MV-4-11 (cell line): ENCODE measurements around the gene CTSZ.
A peak's percentile ranks its signal among the peaks of the same experiment; 100 is the strongest.
"Not testable (repeated sequence)": the region's sequence is repeated elsewhere in the genome, so short reads cannot be mapped to it uniquely, and the experiment has no call there.

Experiments used
- DNase-seq: peaks from one replicate; lab custom pipeline; 2025; lab: John Stamatoyannopoulos, UW

The CTSZ gene

DNA sequence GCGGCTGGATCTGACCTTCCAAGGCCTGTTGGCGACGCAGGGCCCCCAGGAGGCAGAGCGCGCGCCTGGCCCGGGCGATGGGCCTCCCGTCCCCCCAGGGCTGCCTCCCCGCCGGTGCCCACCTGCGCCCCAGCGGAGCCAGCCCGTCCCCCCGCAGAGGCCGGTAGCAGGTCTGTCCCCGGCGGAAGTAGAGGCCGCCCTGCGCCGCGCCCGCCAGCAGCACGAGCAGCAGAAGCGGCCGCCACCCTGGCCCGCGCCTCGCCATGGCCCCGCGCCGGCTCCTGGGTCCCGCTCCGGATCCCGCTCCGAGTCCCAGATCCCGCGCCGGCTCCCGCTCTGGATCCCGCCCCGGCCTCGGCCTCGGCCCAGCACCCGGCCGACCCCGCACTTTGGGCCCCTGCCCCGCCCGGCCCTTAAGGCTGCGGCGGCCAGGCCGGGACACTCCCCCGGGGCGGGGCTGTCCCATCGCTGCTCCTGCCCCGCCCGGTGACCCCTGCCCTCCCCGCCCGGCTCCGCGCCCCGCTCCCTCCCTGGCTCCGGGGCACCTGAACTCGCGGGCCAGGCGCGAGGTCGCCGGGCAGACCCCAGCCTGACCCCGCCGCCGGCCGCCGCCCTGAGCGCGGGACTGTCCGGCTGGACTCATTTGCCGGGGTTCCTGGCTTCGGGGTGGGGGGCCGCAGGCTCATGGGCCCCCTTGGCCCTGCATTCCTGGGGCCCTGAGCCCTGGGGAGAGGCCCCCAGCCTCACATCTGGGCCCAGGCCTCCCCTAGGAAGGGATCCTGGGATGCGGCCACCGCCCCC lies at the start of gene CTSZ:
CTSZ (minus strand) TSS at position 391 of the 801 bp plus-strand sequence; CDS start at position 265, 126 bp downstream.
- peak; percentile 56 for DNase-seq

- DNase-seq, result peak; percentile 10
Measured at GRCh38 chr20:59055302-59055701, 48.2 kb upstream of the CTSZ start.

GRCh38 chr20:59051666-59052185 lies 44.7 kb upstream of the CTSZ start:
- no peak for DNase-seq

DNA sequence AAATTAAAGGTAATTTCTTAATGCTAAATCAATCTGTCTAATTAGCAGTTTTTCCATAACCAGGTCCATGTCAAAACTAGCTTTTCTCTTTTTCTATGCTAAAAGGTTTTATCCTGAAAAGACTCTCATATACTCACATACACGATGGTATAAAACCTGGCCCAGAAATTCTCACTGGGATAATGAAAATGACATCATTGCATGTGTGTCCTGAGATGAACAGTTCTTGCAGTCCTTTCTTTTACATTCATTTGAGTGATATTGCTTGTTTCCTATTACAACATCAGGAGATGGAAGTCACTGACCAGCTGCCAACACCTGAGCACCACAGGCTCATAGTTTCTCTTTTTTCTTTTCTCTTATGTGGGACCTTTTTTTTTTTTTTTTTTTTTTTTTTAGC lies 43.4 kb upstream of the CTSZ start:
- no peak for DNase-seq

DNA sequence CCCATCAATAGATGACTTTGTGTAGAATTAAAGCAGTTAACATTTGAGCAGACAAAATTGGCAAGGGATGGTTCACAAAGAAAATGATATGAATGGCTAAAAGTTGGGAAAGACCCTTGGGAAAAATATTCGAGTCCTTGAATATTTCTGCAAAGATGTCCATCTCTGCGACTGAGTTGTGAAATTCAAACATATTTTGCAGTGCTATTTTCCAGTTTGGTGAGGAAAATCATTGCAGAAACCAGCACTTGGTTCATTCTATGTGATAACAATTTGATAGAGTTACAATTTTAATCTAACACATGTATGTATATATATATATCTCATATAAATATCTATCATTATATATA lies 41.6 kb upstream of the CTSZ start:
- no peak for DNase-seq

DNA sequence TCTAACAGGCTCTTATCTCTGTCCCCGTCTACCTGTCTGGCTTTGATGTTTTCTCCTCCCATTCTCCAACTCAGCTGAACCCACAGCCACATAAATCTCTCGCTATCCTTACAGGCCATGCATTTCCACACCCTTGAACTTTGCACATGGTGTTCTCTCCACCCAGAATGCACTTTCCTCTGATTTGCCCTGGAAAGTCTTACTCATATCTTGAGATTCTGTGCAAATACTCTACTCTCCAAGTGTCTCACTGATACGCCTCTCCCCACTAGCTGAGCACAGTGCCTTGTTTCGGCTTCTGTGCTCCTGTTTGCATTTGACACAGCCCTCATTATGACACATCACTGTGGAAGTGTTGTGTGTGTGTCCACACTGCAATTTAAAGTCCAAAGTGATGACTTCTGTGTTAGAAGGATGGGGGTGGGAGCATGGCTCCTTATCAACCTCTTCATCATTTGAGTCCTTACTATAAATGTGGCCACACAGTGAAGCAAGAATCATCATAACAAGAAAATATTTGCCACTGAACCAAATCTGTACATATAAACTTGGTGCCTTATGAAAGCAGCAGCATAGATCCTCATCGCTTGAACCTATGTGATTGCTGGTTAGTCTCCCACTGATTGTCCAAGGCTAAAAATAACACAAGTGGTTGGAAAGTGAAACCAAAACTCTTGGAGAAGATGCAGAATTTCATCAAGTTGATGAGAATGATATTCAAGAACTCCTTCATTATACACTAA lies 41.1 kb upstream of the CTSZ start:
- DNase-seq, result no peak

- DNase-seq, result no peak
Measured at GRCh38 chr20:59046862-59047261, 39.8 kb upstream of the CTSZ start.

DNA sequence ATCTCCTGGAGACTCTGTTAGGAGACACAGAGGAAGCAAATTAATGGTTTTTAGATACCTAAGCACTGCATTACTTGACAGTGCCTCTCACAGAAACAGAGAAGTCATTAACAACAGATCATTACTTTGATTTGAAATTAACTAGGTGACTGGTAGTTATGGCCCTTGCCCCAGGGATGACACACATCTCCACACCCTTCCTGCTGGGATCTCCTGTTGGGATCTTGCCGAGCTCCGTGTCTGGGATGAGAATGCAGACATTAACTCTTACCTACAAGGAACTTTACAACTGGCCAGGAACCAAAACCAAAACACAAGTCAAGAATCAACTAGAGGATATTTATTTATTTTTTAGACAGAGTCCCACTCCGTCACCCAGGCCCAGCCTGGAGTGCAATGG lies 37.7 kb upstream of the CTSZ start:
- DNase-seq, result no peak

DNA sequence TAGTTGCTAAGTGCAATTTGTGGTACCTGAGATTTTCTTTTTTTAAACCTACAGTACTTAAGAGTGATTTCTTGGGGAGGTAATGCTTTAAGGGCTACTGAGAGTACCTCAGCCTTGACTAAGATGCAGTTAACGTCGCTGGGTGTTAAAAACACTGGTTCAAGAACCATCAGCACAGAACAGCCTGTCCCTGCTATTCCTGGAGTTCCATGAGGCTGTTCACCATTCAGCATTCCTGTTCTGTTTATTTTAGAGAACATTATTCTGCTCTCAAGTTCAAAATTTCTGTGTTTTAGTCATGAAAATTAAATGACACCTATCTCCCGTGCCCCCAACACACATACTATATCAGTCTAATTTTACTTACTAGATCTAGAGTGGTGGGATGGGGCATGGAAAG lies 37.2 kb upstream of the CTSZ start:
- no peak for DNase-seq

DNA sequence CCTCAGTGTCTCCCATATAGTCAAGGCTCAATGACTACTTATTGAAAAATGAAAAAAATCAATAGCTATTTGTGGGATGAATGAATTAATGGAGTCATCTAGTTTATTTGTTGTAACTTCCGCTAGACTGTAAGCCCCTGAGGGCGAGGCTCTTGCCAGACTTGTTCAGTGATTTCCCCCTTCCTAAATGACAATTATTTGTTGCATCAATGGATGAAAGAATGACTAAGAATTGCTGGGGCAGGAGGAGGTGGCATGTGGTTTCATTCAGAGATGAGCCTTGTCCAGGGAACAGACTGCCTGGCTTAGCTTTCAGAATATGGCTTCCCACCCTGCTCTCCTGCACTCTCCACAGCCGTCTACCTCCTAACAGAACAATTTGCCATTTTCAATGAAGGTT lies 36.6 kb upstream of the CTSZ start:
- no peak for DNase-seq

- peak; percentile 80 for DNase-seq
Measured at GRCh38 chr20:59042796-59043631, 36.0 kb upstream of the CTSZ start.

GRCh38 chr20:59042151-59042795 lies 35.2 kb upstream of the CTSZ start, which contains the start of gene PRELID3B:
PRELID3B (minus strand) TSS chr20:59042786; CDS start chr20:59042730, 56 bp downstream.
- DNase-seq, result peak; percentile 22

- not testable (repeated sequence) for DNase-seq
Measured at GRCh38 chr20:59041487-59041886, 34.4 kb upstream of the CTSZ start.

- DNase-seq, result no peak
Measured at GRCh38 chr20:59040667-59041066, 33.6 kb upstream of the CTSZ start.

DNA sequence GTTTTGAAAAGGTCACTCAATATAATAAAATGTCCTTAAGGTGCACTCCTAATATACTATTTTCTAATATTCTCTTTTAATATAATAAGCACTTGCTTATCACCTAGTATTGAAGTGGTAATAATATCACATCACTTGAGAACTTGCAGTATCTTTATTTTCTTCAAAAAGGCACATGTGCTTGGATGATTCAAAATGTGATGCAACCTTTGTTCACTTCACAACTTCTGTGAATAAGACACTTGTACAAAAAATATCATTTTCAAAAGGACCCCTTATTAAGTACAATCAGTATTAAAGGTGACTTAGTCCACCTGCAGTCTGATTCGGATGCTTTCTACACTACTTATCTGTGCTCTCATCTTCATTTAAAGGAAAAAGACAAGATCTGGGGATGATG lies 32.2 kb upstream of the CTSZ start:
- DNase-seq, result no peak

DNA sequence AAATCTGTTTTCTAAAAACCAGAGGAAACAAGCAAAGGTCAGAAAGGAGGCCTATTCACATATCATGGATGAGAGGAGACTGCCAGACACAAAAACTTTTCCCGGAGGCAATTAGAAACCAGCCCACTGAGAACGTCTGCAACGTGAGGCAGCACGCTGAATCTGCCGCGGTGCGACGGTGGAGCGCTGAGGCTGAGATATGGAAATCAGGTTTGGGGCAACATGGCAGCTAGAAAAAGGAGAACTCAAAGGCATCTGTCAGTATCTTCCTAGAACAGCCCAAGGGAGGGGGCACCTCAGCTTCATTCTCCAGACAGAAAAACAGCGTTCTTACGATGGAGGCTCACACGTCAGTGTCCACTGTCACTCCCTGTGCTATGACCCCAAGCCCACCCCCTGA lies 30.3 kb upstream of the CTSZ start:
- no peak for DNase-seq

DNA sequence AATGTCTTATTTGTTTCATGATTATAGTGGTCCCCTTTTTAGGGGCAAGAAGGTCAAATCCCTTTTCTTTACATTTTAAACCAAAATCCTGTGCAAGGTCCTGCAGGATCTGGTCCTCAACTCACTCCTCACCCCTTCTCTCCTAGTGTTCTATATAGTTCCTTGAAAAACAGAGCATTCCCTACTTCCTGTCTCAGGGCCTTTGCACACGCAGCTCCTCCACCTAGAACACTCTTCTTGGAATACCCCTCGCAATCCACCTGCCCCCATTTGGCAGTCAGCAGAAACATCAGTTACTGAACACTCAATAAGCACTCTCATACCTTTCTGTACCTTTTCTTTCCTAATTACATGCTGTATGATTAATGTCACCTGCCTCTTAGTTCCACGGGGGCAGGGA lies 28.3 kb upstream of the CTSZ start:
- DNase-seq, result no peak

GRCh38 chr20:59033616-59034165 lies 26.6 kb upstream of the CTSZ start:
- no peak for DNase-seq

DNA sequence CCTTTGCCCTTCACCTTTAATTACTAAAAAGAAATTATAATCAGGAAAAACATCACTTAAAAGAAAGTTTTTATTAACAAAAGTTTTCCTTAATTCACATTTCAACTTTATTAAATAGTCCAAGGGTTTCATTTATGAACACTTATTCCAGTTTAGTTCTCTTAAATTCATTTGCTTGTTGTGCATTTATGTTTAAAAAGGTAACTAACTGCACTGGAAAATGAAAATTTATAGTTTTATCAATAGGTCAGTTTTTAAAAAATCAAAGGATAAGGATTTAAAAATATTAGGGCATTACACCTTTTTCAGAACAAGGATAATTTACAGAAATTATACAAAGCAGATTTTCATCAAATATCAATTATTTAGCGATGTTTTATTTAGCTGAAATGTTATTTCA lies 26.0 kb upstream of the CTSZ start:
- no peak for DNase-seq

- DNase-seq, result no peak
Measured at GRCh38 chr20:59032713-59033059, 25.6 kb upstream of the CTSZ start.

GRCh38 chr20:59032023-59032712 lies 25.1 kb upstream of the CTSZ start, which contains the start of gene ATP5F1E:
ATP5F1E (minus strand) TSS chr20:59032335; CDS start chr20:59032251, 84 bp downstream.
- peak; percentile 94 for DNase-seq
